GM20000 (cell line): ENCODE measurements around the gene DTNB.

Source experiments
- DNase-seq: peaks from one replicate; pipeline ENCODE4 v3.0.0; 2012; ENCODE audit warnings: low spot score
- TF ChIP-seq, protein P1 (sequence below): IDR thresholded peaks from 2 replicates; pipeline ENCODE4 v1.5.1; 2012; ENCODE audit warnings: mild to moderate bottlenecking, control low read depth; ENCODE audit errors: extremely low read depth, missing control alignments

Gene DTNB

DNA sequence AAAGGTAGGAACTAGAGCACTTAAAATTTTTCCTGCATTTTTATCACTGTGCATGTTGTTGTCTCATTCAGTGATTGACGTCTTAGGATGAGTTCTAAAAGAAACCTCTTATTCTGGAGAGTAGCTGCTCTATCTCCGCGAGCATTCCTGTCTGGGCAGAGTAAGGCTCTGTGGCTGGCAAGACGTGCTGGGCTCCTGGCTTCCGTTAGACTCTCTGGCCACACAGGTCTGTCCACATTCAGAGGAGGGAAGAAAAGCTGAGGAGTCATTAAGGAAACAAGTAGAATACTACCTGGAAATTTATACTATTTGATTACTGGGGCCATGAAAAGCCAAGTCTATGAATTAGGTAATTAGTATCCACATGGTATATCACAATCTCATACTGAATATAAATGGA lies 193.6 kb downstream of the DTNB start:
- TF ChIP-seq, protein P1, sequence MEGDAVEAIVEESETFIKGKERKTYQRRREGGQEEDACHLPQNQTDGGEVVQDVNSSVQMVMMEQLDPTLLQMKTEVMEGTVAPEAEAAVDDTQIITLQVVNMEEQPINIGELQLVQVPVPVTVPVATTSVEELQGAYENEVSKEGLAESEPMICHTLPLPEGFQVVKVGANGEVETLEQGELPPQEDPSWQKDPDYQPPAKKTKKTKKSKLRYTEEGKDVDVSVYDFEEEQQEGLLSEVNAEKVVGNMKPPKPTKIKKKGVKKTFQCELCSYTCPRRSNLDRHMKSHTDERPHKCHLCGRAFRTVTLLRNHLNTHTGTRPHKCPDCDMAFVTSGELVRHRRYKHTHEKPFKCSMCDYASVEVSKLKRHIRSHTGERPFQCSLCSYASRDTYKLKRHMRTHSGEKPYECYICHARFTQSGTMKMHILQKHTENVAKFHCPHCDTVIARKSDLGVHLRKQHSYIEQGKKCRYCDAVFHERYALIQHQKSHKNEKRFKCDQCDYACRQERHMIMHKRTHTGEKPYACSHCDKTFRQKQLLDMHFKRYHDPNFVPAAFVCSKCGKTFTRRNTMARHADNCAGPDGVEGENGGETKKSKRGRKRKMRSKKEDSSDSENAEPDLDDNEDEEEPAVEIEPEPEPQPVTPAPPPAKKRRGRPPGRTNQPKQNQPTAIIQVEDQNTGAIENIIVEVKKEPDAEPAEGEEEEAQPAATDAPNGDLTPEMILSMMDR: no peak
- no peak for DNase-seq

DNA sequence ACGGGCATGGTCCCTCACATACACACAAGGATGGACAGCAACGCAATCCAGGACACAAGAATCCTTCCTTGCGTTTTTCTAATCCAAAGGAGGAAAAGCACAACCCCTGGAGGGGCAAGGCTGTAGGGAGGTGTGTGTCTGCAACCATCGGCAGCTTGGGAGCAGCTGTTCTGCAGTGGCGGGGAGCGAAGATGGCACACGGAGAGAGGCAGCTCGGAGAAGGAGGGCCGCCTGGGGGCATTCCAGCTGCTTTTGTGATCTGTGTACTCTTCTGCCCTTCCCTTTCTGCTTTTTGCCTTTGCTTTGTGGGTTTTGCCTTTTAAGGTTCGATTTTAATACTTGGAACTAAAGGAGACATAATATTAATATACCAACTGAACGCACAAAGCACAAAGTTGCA lies 194.6 kb downstream of the DTNB start:
- no peak for DNase-seq
- TF ChIP-seq, protein P1: no peak

DNA sequence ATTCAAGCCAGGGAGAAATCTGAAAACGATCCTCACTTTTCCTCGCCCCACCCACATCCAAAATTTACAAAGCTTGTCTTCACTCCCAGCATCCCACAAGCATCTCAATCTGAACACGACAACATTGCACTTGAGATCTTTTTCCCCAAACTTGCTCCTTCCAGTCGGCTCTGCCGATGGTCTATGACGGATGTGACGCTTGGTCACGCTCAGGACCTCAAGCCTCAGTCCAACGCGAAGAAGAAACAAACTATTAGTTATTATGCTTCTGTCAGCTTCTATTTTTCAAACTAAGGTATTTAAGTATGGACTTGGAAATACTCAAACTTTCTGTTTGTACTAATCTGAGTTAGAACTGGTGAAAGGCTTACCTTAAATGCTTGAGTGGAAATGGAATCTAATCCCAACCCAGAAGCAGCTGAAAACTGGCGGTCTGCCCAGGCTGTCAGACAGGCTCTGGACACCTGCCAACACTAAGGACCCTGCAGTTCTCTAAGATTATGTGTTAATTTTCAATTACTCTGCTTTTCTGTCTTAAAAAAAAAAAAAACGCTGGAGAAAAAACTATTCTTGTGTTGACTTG lies 199.5 kb downstream of the DTNB start:
- no peak for DNase-seq
- TF ChIP-seq, protein P1: no peak

DNA sequence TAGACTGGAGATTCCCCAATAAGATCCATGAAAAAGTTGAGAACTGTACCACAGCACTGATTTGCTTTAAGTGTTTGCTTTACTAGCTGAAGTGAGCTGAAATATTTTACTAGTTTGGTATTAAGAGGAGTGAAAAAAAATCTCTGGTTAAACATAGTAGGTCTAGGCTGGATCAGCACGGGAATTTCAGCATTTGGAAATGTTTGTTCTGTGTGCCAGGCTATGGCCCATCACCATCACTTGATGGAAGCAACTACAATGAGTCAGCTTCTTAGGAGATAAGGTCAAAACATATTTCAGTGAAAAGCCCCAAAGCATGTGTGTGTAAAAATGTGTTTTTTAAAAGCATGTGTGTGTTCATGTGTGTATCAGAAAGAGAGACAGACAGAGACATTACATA lies 200.2 kb downstream of the DTNB start:
- TF ChIP-seq, protein P1: no peak
- DNase-seq: no peak

DNA sequence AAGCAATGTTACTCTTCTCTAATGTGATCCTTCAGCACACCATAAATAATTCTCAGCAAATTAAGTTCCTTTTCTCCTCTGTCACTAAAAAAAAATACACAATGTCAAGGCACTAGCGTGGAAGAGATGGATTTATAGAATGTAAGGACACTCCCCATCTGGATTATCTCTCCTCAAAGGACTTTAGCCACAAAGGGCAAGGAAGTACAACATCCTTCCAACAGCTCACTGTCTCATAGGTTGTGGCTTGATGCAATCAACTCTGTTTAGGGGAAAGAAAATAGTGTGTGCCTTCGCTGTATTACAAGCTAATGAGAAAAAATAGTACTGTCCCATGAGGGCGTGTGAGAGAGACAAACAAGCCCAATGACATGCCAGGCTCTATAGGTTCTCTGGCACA lies 202.6 kb downstream of the DTNB start:
- TF ChIP-seq, protein P1: no peak
- no peak for DNase-seq

DNA sequence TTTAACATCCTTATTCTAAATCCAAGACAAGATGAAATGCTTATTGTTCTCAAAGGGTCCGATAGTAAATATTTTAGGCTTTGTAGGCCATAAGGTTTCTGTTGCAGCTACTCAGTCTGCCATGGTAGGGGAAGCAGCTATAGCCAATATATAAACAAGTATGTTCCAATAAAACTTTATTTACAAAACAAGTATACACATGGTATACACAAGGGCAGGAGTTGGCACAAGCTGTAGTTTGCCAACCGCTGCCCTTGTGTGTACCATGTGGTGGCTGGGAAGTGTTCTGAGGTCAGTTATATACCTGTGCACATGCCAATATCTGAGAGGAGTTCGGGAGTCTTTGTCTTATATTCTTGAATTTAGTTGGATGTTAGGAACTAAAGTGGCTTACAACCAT lies 205.6 kb downstream of the DTNB start:
- TF ChIP-seq, protein P1: no peak
- no peak for DNase-seq

DNA sequence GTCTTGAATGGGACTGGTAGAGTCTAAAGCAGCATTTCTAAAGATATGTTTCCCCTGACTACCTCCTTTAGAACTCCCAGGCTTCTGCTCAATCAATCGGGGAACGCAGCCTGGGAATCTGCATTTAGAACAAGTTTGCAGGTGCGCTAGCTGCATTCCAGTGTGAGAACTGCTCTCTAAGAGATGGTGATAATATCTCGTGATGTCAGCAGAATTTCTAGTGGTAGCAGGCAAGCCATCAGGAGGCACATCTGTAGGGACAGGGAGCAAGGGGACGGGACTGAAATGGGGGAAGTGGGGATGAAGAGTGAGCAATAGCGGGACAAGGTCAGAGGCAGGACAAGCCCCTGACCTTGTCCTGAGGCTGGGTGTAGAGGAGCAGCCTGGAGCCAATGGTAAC lies 211.4 kb downstream of the DTNB start:
- DNase-seq: no peak
- TF ChIP-seq, protein P1: no peak
